HepG2 (cell line): ENCODE results near the gene AGXT. TPM values are rescaled to one million over a fixed set of nuclear protein-coding genes. Genes with fewer than 3 reads are reported as not detected.

ENCODE experiments used
- ATF4 ChIP-seq, 2 experiments: fragments of 450-650 bp in 1 of 2; sonication (generic) in 1 of 2; formaldehyde crosslinking; IDR thresholded peaks; 2 replicates each; pipeline versions ENCODE4 v1.5.0 to v1.8.0; 2020 to 2022; ENCODE audit warnings: mild to moderate bottlenecking in 1 of 2, missing genetic modification reagents in 1 of 2
- CAMTA2 ChIP-seq: sonication (generic); formaldehyde crosslinking; IDR thresholded peaks from 2 replicates; pipeline ENCODE4 v1.4.0; 2020; ENCODE audit warnings: mild to moderate bottlenecking, missing genetic modification reagents, borderline replicate concordance
- CREB1 ChIP-seq, 2 experiments: fragments of 450-650 bp in 1 of 2; IDR thresholded peaks; 2 replicates each; pipeline ENCODE4 v1.6.1; 2016 to 2017; ENCODE audit warnings: control low read depth in 1 of 2, mild to moderate bottlenecking in 1 of 2, missing compliant biosample characterization in 1 of 2, missing genetic modification characterization in 1 of 2
- EZH2 ChIP-seq: conservative IDR thresholded peaks from 2 replicates; pipeline ENCODE4 v1.6.1; 2012; ENCODE audit warnings: mild to moderate bottlenecking, low read depth, low read length, moderate library complexity
- GFI1 ChIP-seq: sonication (generic); formaldehyde crosslinking; IDR thresholded peaks from 2 replicates; pipeline ENCODE4 v1.5.0; 2020; ENCODE audit warnings: missing genetic modification reagents, mild to moderate bottlenecking, borderline replicate concordance
- GMEB2 ChIP-seq: IDR thresholded peaks from 2 replicates; pipeline ENCODE4 v1.6.1; 2016; ENCODE audit warnings: missing biosample characterization, missing genetic modification reagents, low read depth
- HNRNPLL ChIP-seq: fragments of 200-400 bp; formaldehyde crosslinking; IDR thresholded peaks from 2 replicates; pipeline ENCODE4 v1.6.1; 2017; ENCODE audit warnings: mild to moderate bottlenecking, low read depth, low read length; ENCODE audit not compliant: poor library complexity, severe bottlenecking
- HOXA3 ChIP-seq: sonication (generic); formaldehyde crosslinking; IDR thresholded peaks from 2 replicates; pipeline ENCODE4 v1.5.0; 2020; ENCODE audit warnings: missing genetic modification reagents
- KLF13 ChIP-seq: sonication (generic); formaldehyde crosslinking; IDR thresholded peaks from 2 replicates; pipeline ENCODE4 v1.4.0; 2020; ENCODE audit warnings: mild to moderate bottlenecking, missing genetic modification reagents
- MATR3 ChIP-seq: sonication (generic); formaldehyde crosslinking; IDR thresholded peaks from 2 replicates; pipeline ENCODE4 v1.4.0; 2020; ENCODE audit warnings: missing genetic modification reagents
- MXD3 ChIP-seq: IDR thresholded peaks from 2 replicates; pipeline ENCODE4 v1.6.1; 2016; ENCODE audit warnings: mild to moderate bottlenecking, missing biosample characterization, missing genetic modification reagents
- NR2C2 ChIP-seq: sonication (generic); formaldehyde crosslinking; IDR thresholded peaks from 2 replicates; pipeline ENCODE4 v1.4.0; 2020; ENCODE audit warnings: missing genetic modification reagents, mild to moderate bottlenecking, moderate library complexity, borderline replicate concordance
- SRSF1 ChIP-seq: fragments of 200-400 bp; formaldehyde crosslinking; optimal IDR thresholded peaks from 2 replicates; pipeline ENCODE3; 2017; ENCODE audit warnings: mild to moderate bottlenecking, low read depth, low read length, moderate library complexity
- TBP ChIP-seq: sonication (generic); formaldehyde crosslinking; IDR thresholded peaks from 2 replicates; pipeline ENCODE4 v1.5.0; 2020; ENCODE audit warnings: missing genetic modification reagents
- TEAD2 ChIP-seq: sonication (generic); formaldehyde crosslinking; IDR thresholded peaks from 2 replicates; pipeline ENCODE4 v1.9.0; 2021; ENCODE audit warnings: missing genetic modification reagents
- TSC22D2 ChIP-seq: sonication (generic); formaldehyde crosslinking; IDR thresholded peaks from 2 replicates; pipeline ENCODE4 v1.5.1; 2020; ENCODE audit warnings: missing genetic modification reagents, mild to moderate bottlenecking, borderline replicate concordance
- ZBTB26 ChIP-seq: IDR thresholded peaks from 2 replicates; pipeline ENCODE4 v1.6.1; 2016; ENCODE audit warnings: missing compliant biosample characterization, missing genetic modification reagents, borderline replicate concordance
- ZEB1 ChIP-seq: IDR thresholded peaks from 2 replicates; pipeline ENCODE4 v1.6.1; 2012; ENCODE audit warnings: mild to moderate bottlenecking, low read depth, inconsistent platforms; ENCODE audit not compliant: insufficient replicate concordance
- ZNF143 ChIP-seq: sonication (generic); formaldehyde crosslinking; IDR thresholded peaks from 2 replicates; pipeline ENCODE4 v1.4.0; 2020; ENCODE audit warnings: missing genetic modification reagents
- ZNF230 ChIP-seq: sonication (generic); formaldehyde crosslinking; IDR thresholded peaks from 2 replicates; pipeline ENCODE4 v1.4.0; 2020; ENCODE audit warnings: mild to moderate bottlenecking, missing genetic modification reagents
- ZNF232 ChIP-seq: sonication (generic); formaldehyde crosslinking; IDR thresholded peaks from 2 replicates; pipeline ENCODE4 v1.4.0; 2020; ENCODE audit warnings: missing genetic modification reagents, borderline replicate concordance
- ZNF260 ChIP-seq: sonication (generic); formaldehyde crosslinking; IDR thresholded peaks from 2 replicates; pipeline ENCODE4 v1.4.0; 2020; ENCODE audit warnings: missing genetic modification reagents, low read depth, mild to moderate bottlenecking, borderline replicate concordance
- ZNF44 ChIP-seq: sonication (generic); formaldehyde crosslinking; IDR thresholded peaks from 2 replicates; pipeline ENCODE4 v1.5.1; 2020; ENCODE audit warnings: mild to moderate bottlenecking, missing genetic modification reagents
- ZNF660 ChIP-seq: sonication (generic); formaldehyde crosslinking; IDR thresholded peaks from 2 replicates; pipeline ENCODE4 v1.5.1; 2020; ENCODE audit warnings: mild to moderate bottlenecking, low read depth, missing genetic modification reagents, borderline replicate concordance
- ZNF7 ChIP-seq: IDR thresholded peaks from 2 replicates; pipeline ENCODE4 v1.6.1; 2016; ENCODE audit warnings: missing biosample characterization, missing genetic modification reagents
- ZNF724P ChIP-seq: sonication (generic); formaldehyde crosslinking; IDR thresholded peaks from 2 replicates; pipeline ENCODE4 v1.8.0; 2022; ENCODE audit warnings: missing genetic modification reagents, borderline replicate concordance
- polyA plus RNA-seq, 8 experiments: library from polyadenylated mRNA; depleted of rRNA in 3 of 8; stranded (reverse) in 7 of 8; unstranded in 1 of 8; fragments of >200 nt; fragmentation: Illumina TruSeq in 4 of 8; extraction: Trizol in 4 of 8; gene quantifications; 2 replicates each; pipeline versions ENCODE4 v1.2.1 to v1.2.3, GENCODE V29; 2011 to 2016; ENCODE audit warnings: low read depth in 4 of 8, missing spikeins in 1 of 8, mixed read lengths in 1 of 8; ENCODE audit not compliant: insufficient read depth in 1 of 8
- total RNA-seq, 5 experiments: library from RNA; depleted of rRNA; stranded (reverse); fragments of >200 nt; fragmentation: Illumina TruSeq; extraction: Trizol; gene quantifications; 2 replicates each; pipeline ENCODE4 v1.2.3, GENCODE V29; 2016; ENCODE audit warnings: low read depth in 1 of 5

The AGXT gene
- total and polyA plus RNA-seq, 2 of the 13 experiments (the other 11 are each of a cell fraction or from before 2014, with no cell fraction given), result 41.9 to 96.1 TPM

GRCh38 chr2:240875228-240876034 is 6.8 kb downstream of the AGXT start (continued):
- TF ChIP-seq CAMTA2 (CRISPR knock-in tag), result peak; percentile 15; the same call in 1 of the 2 replicates
- no peak for TF ChIP-seq GMEB2 (CRISPR knock-in tag)
- TF ChIP-seq TBP (CRISPR knock-in tag), result no peak
- TF ChIP-seq KLF13, result no peak
- no peak for TF ChIP-seq EZH2
- no peak for TF ChIP-seq ZNF230
- TF ChIP-seq TEAD2 (CRISPR knock-in tag), result no peak
- TF ChIP-seq ZNF724P (CRISPR knock-in tag), result no peak; the same call in 1 of the 2 replicates
- no peak for TF ChIP-seq ATF4 (CRISPR knock-in tag; IDR thresholded peaks at IDR 0.05)
- no peak for TF ChIP-seq SRSF1
- TF ChIP-seq CREB1 (IDR thresholded peaks at IDR 0.05), result no peak
- no peak for TF ChIP-seq CREB1 (CRISPR knock-in tag; IDR thresholded peaks at IDR 0.05)
- 0 out of 2 replicates have a peak, but pooled peaks have one; percentile 45 for TF ChIP-seq ZNF143
- TF ChIP-seq ZNF7 (CRISPR knock-in tag), result no peak
- no peak for TF ChIP-seq ZNF260 (CRISPR knock-in tag)
- no peak for TF ChIP-seq GFI1 (CRISPR knock-in tag)
- no peak for TF ChIP-seq NR2C2
- TF ChIP-seq ZBTB26 (CRISPR knock-in tag), result no peak
- TF ChIP-seq MXD3 (CRISPR knock-in tag), result no peak
- TF ChIP-seq MATR3, result no peak
- TF ChIP-seq HOXA3 (CRISPR knock-in tag), result 0 out of 2 replicates have a peak, but pooled peaks have one; percentile 22
- TF ChIP-seq ZNF44, result no peak
- TF ChIP-seq TSC22D2 (CRISPR knock-in tag), result no peak
- TF ChIP-seq ZNF660 (CRISPR knock-in tag), result no peak
- no peak for TF ChIP-seq ZEB1
- peak; percentile 48; the same call in 1 of the 2 replicates for TF ChIP-seq ZNF232 (CRISPR knock-in tag)
- peak; percentile 14 for TF ChIP-seq HNRNPLL
